Coronary artery (tissue), 2 donors: Measurements from ENCODE around the gene GKN2.
"Not testable (repeated sequence)": the region's sequence is repeated elsewhere in the genome, so short reads cannot be mapped to it uniquely, and the experiment has no call there.

Experiments used
- DNase-seq: peaks from one replicate; pipeline ENCODE4 v3.0.0-alpha.2; 2017; ENCODE audit warnings: low spot score
- H3K27ac ChIP-seq, 2 donors: fragments of 200-600 bp; sonication (generic); one replicate each; pipeline ENCODE4 v1.5.1; 2016 to 2019
- H3K4me3 ChIP-seq: fragments of 200-600 bp; sonication (generic); 2 replicates; pipeline ENCODE4 v1.5.1; 2016; ENCODE audit warnings: mild to moderate bottlenecking, moderate library complexity
- CTCF ChIP-seq: fragments of 200-600 bp; sonication (generic); IDR thresholded peaks from one replicate; pipeline ENCODE4 v1.5.1; 2019; ENCODE audit warnings: antibody characterized with exemption

GKN2 gene

GRCh38 chr2:68964282-68964681, 11.6 kb upstream of the GKN2 start:
- no peak for DNase-seq
- no peak overlapping the region for H3K27ac ChIP-seq
- TF ChIP-seq CTCF, result no peak
- H3K4me3 ChIP-seq, result no peak overlapping the region

GRCh38 chr2:68961380-68961779, 8.7 kb upstream of the GKN2 start:
- Histone ChIP-seq H3K4me3 (no peak overlapping the region), H3K27ac (no peak overlapping the region)
- no peak for TF ChIP-seq CTCF
- no peak for DNase-seq

- no peak overlapping the region for H3K27ac ChIP-seq
- no peak for TF ChIP-seq CTCF
- no peak overlapping the region for H3K4me3 ChIP-seq
- DNase-seq, result no peak
Measured at GRCh38 chr2:68959001-68959400, 6.3 kb upstream of the GKN2 start.

- not testable (repeated sequence) for H3K27ac ChIP-seq, DNase-seq, H3K4me3 ChIP-seq
Measured at GRCh38 chr2:68955432-68955831, 2.7 kb upstream of the GKN2 start.

GRCh38 chr2:68951899-68952298, 794 bp downstream of the GKN2 start:
- TF ChIP-seq CTCF, result no peak
- H3K4me3 ChIP-seq, result no peak overlapping the region

GRCh38 chr2:68948710-68949109, 4.0 kb downstream of the GKN2 start:
- TF ChIP-seq CTCF, result no peak
- no peak for DNase-seq
- no peak overlapping the region for H3K4me3 ChIP-seq
- no peak overlapping the region for H3K27ac ChIP-seq

More at GRCh38 chr2:68951899-68952298, 794 bp downstream of the GKN2 start:
- H3K27ac ChIP-seq, result no peak overlapping the region
- DNase-seq, result no peak

- Histone ChIP-seq H3K4me3 (no peak overlapping the region), H3K27ac (no peak overlapping the region)
- DNase-seq, result no peak
- TF ChIP-seq CTCF, result no peak
Measured at GRCh38 chr2:68946117-68946516, 6.6 kb downstream of the GKN2 start.
